RWPE2 (cell line): ENCODE measurements around the gene PSMG3.
"Not testable (repeated sequence)": the region's sequence is repeated elsewhere in the genome, so short reads cannot be mapped to it uniquely, and the experiment has no call there.

Experiments
- ATAC-seq: fragments of 200-7000 bp; cut with Tn5 transposase; 3 replicates; pipeline ENCODE4 v1.9.1; 2021; ENCODE audit warnings: low read depth
- DNase-seq: peaks from one replicate; pipeline ENCODE4 v3.0.0-alpha.2; 2020; ENCODE audit warnings: low spot score
- H3K27ac ChIP-seq: fragments of 450-650 bp; 2 replicates; pipeline ENCODE4 v1.5.1; 2017; ENCODE audit warnings: mild to moderate bottlenecking; ENCODE audit not compliant: poor library complexity, severe bottlenecking
- H3K27me3 ChIP-seq: fragments of 250-450 bp; sonication (Bioruptor Pico); 2 replicates; pipeline ENCODE4 v1.5.1; 2021; ENCODE audit warnings: mild to moderate bottlenecking, moderate library complexity; ENCODE audit not compliant: insufficient read depth, poor library complexity, severe bottlenecking
- H3K36me3 ChIP-seq: fragments of 250-450 bp; sonication (Bioruptor Pico); 2 replicates; pipeline ENCODE4 v1.5.1; 2020; ENCODE audit warnings: low read depth, mild to moderate bottlenecking, moderate library complexity
- H3K4me1 ChIP-seq: fragments of 250-450 bp; sonication (Bioruptor Pico); 2 replicates; pipeline ENCODE4 v1.5.1; 2021; ENCODE audit warnings: mild to moderate bottlenecking, moderate library complexity; ENCODE audit not compliant: insufficient read depth, poor library complexity, severe bottlenecking
- H3K4me3 ChIP-seq: fragments of 250-450 bp; sonication (Bioruptor Pico); 2 replicates; pipeline ENCODE4 v1.5.1; 2021; ENCODE audit warnings: mild to moderate bottlenecking, moderate library complexity; ENCODE audit not compliant: severe bottlenecking
- H3K9me3 ChIP-seq: fragments of 250-450 bp; sonication (Bioruptor Pico); 2 replicates; pipeline ENCODE4 v1.5.1; 2021; ENCODE audit warnings: mild to moderate bottlenecking, moderate library complexity; ENCODE audit not compliant: severe bottlenecking
- TF ChIP-seq, protein P1 (sequence below): fragments of 450-650 bp; IDR thresholded peaks from one replicate; pipeline ENCODE4 v1.5.1; 2017; ENCODE audit warnings: mild to moderate bottlenecking, moderate library complexity; ENCODE audit not compliant: poor library complexity, severe bottlenecking

Gene PSMG3

DNA sequence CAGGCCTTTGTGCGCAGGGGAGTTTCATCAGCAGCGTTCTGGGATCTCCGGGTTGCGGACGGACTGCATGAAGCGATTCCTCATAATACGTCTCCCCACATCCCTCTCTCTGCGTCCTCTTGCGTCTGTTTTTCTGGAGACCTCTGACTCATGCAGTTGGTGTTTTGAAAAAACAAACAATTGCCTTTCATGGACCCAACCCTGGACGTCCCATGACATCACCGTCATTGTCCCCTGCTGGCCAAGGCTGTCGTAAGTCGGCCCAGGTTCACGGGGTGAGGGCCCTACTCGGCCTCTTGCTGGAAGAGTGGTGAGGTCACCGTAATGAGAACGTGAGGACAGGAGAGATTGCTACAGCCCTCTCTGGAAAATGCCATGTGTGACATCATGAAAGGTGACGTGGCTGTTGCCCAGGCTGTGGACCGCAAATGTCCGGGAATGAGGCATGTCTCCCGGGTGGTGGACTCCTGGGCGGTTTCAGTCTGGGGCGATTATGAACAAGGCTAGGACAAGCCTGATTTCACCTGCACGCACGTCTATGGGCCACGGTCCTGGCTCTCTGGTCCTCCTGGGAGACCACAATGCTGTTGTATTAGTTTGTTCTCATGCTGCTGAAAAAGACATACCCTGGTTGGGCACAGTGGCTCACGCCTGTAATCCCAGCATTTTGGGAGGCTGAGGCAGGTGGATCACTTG, 49.1 kb downstream of the PSMG3 start:
- no peaks in the 10 kb centered on the region for H3K9me3 ChIP-seq
- no peaks in the 10 kb centered on the region for H3K36me3 ChIP-seq
- TF ChIP-seq, protein P1, sequence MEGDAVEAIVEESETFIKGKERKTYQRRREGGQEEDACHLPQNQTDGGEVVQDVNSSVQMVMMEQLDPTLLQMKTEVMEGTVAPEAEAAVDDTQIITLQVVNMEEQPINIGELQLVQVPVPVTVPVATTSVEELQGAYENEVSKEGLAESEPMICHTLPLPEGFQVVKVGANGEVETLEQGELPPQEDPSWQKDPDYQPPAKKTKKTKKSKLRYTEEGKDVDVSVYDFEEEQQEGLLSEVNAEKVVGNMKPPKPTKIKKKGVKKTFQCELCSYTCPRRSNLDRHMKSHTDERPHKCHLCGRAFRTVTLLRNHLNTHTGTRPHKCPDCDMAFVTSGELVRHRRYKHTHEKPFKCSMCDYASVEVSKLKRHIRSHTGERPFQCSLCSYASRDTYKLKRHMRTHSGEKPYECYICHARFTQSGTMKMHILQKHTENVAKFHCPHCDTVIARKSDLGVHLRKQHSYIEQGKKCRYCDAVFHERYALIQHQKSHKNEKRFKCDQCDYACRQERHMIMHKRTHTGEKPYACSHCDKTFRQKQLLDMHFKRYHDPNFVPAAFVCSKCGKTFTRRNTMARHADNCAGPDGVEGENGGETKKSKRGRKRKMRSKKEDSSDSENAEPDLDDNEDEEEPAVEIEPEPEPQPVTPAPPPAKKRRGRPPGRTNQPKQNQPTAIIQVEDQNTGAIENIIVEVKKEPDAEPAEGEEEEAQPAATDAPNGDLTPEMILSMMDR: no peak
- ATAC-seq (no peak), DNase-seq (no peak)
- H3K4me3 ChIP-seq: no peak overlapping the region
- no peak overlapping the region for H3K27ac ChIP-seq
- no peaks in the 10 kb centered on the region for H3K4me1 ChIP-seq
- H3K27me3 ChIP-seq: no peaks in the 10 kb centered on the region

DNA sequence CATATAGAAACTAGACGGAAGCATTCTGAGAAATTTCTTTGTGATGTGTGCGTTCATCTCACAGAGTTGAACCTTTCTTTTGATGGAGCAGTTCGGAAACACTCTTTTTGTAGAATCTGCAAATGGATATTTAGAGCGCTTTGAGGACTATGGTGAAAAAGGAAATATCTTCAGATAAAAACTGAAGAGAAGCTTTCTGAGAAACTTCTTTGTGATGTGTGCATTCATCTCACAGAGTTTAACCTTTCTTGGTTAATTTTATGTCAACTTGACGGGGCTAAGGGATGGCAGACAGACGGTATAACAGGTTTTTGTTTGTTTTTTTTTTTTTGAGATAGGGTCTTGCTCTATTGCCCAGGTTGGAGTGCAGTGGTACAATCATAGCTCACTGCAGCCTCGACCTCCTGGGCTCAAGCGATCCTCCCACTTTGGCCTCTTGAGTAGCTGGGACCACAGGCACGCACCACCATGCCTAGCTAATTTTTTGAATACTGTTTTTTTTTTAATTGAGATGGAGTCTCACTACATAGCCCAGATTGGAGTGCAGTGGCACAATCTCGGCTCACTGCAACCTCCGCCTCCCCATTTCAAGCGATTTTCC, 50.4 kb downstream of the PSMG3 start:
- H3K27me3 ChIP-seq, H3K4me1 ChIP-seq, ATAC-seq, H3K27ac ChIP-seq, H3K4me3 ChIP-seq, DNase-seq, H3K9me3 ChIP-seq, H3K36me3 ChIP-seq: not testable (repeated sequence)
